SK-N-MC (cell line): ENCODE results near the gene MAEA.

Source experiments
- EZH2 ChIP-seq: fragments of 200-600 bp; sonication (generic); IDR thresholded peaks from one replicate; pipeline ENCODE4 v1.6.1; 2017; ENCODE audit warnings: antibody characterized with exemption
- POLR2AphosphoS5 ChIP-seq: IDR thresholded peaks from 2 replicates; pipeline ENCODE4 v1.6.1; 2012; ENCODE audit warnings: mild to moderate bottlenecking, low read depth, low read length, borderline replicate concordance

DNA sequence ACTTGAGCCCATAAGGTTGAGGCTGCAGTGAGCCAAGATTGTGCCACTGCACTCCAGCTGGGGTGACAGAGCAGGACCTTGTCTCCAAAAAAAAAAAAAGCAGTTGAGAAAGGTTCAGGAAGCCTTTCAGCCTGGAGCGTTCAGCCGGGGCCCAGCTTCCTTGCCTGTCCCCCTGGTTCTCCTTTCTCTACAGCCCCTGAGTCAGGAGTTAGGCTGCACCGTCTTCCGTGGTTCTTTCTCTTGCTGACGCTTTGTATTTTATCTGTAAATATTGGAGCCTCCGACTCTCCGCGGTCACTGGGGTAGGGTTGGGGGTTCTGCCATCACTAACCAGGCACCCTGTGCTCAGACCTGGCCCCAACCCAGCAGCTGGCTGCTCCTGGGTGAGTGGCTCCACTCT is 43.6 kb downstream of the MAEA start:
- TF ChIP-seq EZH2 (no peak), POLR2AphosphoS5 (no peak)
